Heart left ventricle (tissue), 16 donors: ENCODE data around the gene HPSE2. TPM values are rescaled to one million over a fixed set of nuclear protein-coding genes. Genes with fewer than 3 reads are reported as not detected.

ENCODE experiments used
- ATAC-seq, 4 donors: fragments of 200-7000 bp; cut with Tn5 transposase; one replicate each; pipeline ENCODE4 v1.9.1; 2020 to 2022; ENCODE audit warnings: moderate library complexity in 4 of 4, mild to moderate bottlenecking in 3 of 4, moderate number of reproducible peaks in 1 of 4
- DNase-seq, 5 donors: peaks; one replicate each; pipeline ENCODE4 v3.0.0-alpha.2; 2020
- H3K27ac ChIP-seq, 12 donors: fragments of 200-600 bp; sonication (generic) in 4 of 12; one replicate each; pipeline versions ENCODE4 v1.5.0 to v1.8.0; 2016 to 2022; ENCODE audit warnings: mild to moderate bottlenecking in 2 of 12
- H3K27me3 ChIP-seq, 9 donors: fragments of 200-600 bp; sonication (generic) in 2 of 9; one replicate each; pipeline versions ENCODE4 v1.5.1 to v1.8.0; 2016 to 2022; ENCODE audit warnings: mild to moderate bottlenecking in 3 of 9
- H3K36me3 ChIP-seq, 9 donors: fragments of 200-600 bp; sonication (generic) in 2 of 9; one replicate each; pipeline versions ENCODE4 v1.5.0 to v1.8.0; 2018 to 2022; ENCODE audit warnings: mild to moderate bottlenecking in 2 of 9
- H3K4me1 ChIP-seq, 12 donors: fragments of 200-600 bp; sonication (generic) in 4 of 12; one replicate each; pipeline versions ENCODE4 v1.5.0 to v1.8.0; 2016 to 2022; ENCODE audit warnings: mild to moderate bottlenecking in 3 of 12
- H3K4me3 ChIP-seq, 12 donors: fragments of 200-600 bp; sonication (generic) in 4 of 12; one replicate each; pipeline versions ENCODE4 v1.5.0 to v1.8.0; 2017 to 2022; ENCODE audit warnings: mild to moderate bottlenecking in 9 of 12, moderate library complexity in 4 of 12
- H3K9me3 ChIP-seq, 12 donors: fragments of 200-600 bp; sonication (generic) in 4 of 12; one replicate each; pipeline versions ENCODE4 v1.5.0 to v1.8.0; 2016 to 2022; ENCODE audit warnings: mild to moderate bottlenecking in 1 of 12
- POLR2A ChIP-seq, 2 donors: fragments of 450-650 bp; IDR thresholded peaks; one replicate each; pipeline ENCODE4 v1.6.1; 2017; ENCODE audit warnings: antibody characterized with exemption in 2 of 2, mild to moderate bottlenecking in 2 of 2, moderate library complexity in 2 of 2
- WGBS, 4 donors: extraction: QIAGEN DNeasy Blood & Tissue Kit in 2 of 4; methylation state at CpG; one replicate each; pipeline versions ENCODE4 v1.1.5 to v1.1.7; 2013 to 2018; 5-methylcytosine and 5-hydroxymethylcytosine counted together
- intact Hi-C, 10 donors: fragments of 100-400 bp; cut with DNase I; formaldehyde crosslinking; loops; one replicate each; pipeline versions ENCODE4 v1.11.1 to v1.14.2; 2022
- polyA plus RNA-seq, 2 donors: library from polyadenylated mRNA; stranded (reverse); fragments of 200-250 nt; gene quantifications; one replicate each; pipeline ENCODE4 v1.2.3, GENCODE V29; 2013
- total RNA-seq, 9 donors: library from RNA; depleted of rRNA in 2 of 9; stranded (reverse); fragments of >200 nt in 2 of 9; fragmentation: NEBNext Ultra II Directional in 3 of 9; extraction: Animal tissue kit (Norgen Biotek cat#: 25700) in 3 of 9; gene quantifications; one replicate each; pipeline versions ENCODE4 v1.1.0 to v1.2.4, GENCODE V29; 2016 to 2023
- TF ChIP-seq, protein P1 (sequence below), 12 donors: fragments of 200-600 bp; sonication (generic) in 4 of 12; IDR thresholded peaks; one replicate each; pipeline versions ENCODE4 v1.5.0 to v1.8.0; 2018 to 2022; ENCODE audit warnings: antibody characterized with exemption in 12 of 12, mild to moderate bottlenecking in 5 of 12
- donor health status: ischemic (EF 13 %, LVEDD 7.1; RV severe dilation, severe dysfunction).
- donor health status: healthy with polysubstance abuse.
- donor health status: DM: no; HTN: yes; CAD: no.
- donor health status: DM: no; HTN: no; CAD: no.
- donor health status: ischemic (EF 25% LVEDD 6.9; RV normal size, moderate dysfunction).
- donor health status: ischemic (EF 25% LVEDD 5.7; RV mildly dilated, moderate dysfunction).
- donor health status: healthy.
- donor health status: DM: yes; HTN: yes; CAD: no.
- donor health status: ischemic (EF 35%, LVEDD 5.7; RV mildly dilated, moderate dysfunction).
- donor health status: nonischemic (EF 11% LVEDD 7.7; RV severe dilation, severe dysfunction).
- donor health status: DM: yes; HTN: yes; CAD: no.
- donor health status: PGD.
- donor health status: ischemic (EF 29% LVEDD 5.4; RV normal size, mild dysfunction).
- donor health status: nonischemic (EF 23%, LVEDD 6.1; RV moderate dilation, normal function).

The HPSE2 gene
- total and polyA plus RNA-seq, 11 donors = 0.06 to 0.18 (median 0.12) TPM; not detected in 3

DNA sequence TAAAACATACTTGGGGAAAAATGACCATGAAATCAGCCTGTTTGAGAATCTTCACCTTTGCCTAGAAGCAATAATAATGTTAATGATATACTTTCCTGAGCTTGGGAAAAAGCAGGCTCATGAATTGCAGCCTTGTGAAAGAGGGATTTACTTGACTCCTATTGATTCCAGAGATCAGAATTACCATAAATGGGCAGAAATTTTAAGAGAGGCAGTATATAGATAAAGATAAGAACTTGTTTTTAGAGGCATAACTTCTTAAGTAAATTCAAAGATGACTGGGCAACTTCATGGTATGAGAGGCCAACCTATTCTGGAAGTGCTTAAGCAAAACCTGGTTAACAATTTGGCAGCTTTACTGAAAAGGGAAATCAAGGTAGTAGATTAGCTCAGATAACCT, 225.4 kb downstream of the HPSE2 start:
- H3K27me3 ChIP-seq = no peaks in the 10 kb centered on the region
- TF ChIP-seq, protein P1, sequence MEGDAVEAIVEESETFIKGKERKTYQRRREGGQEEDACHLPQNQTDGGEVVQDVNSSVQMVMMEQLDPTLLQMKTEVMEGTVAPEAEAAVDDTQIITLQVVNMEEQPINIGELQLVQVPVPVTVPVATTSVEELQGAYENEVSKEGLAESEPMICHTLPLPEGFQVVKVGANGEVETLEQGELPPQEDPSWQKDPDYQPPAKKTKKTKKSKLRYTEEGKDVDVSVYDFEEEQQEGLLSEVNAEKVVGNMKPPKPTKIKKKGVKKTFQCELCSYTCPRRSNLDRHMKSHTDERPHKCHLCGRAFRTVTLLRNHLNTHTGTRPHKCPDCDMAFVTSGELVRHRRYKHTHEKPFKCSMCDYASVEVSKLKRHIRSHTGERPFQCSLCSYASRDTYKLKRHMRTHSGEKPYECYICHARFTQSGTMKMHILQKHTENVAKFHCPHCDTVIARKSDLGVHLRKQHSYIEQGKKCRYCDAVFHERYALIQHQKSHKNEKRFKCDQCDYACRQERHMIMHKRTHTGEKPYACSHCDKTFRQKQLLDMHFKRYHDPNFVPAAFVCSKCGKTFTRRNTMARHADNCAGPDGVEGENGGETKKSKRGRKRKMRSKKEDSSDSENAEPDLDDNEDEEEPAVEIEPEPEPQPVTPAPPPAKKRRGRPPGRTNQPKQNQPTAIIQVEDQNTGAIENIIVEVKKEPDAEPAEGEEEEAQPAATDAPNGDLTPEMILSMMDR (IDR thresholded peaks at IDR 0.05) = no peak
- no peak for TF ChIP-seq POLR2A (IDR thresholded peaks at IDR 0.05)
- ATAC-seq = no peak
- intact Hi-C loops = no loop called here
- no peak for DNase-seq
- H3K27ac ChIP-seq = no peak overlapping the region
- H3K36me3 ChIP-seq = no peaks in the 10 kb centered on the region
- H3K4me1 ChIP-seq = no peaks in the 10 kb centered on the region
- no peak overlapping the region for H3K4me3 ChIP-seq
- H3K9me3 ChIP-seq = peaks cover 0 to 9% (median 5%) of the 10 kb centered on the region in 12 donors

DNA sequence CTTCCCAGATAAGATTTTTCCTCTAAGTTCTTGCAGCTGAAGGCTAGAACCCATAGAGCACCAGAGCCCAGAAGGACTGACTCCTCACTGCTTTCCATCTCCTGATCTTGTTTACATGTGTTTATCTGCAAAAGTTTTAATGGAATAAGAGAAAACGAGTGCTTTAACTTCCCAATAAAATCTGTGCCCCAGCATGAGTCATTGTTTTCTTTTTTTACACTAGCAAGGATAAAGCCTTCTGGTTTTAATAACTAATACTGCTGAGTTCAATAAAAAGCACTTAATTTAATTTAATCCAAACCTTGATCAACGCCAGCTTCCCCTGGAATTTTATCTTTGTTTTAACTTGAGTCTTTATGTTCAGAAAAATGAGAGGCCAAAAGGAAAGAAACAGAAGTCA, 227.6 kb downstream of the HPSE2 start:
- Histone ChIP-seq H3K4me3 (no peak overlapping the region), H3K27me3 (no peaks in the 10 kb centered on the region), H3K27ac (no peak overlapping the region), H3K36me3 (no peaks in the 10 kb centered on the region), H3K4me1 (no peaks in the 10 kb centered on the region), H3K9me3 (peaks cover 0 to 29% (median 16%) of the 10 kb centered on the region in 12 donors)
- intact Hi-C loops = no loop called here
- 39 to 56% (median 51%) methylated on average over 2 of the region's 2 CpGs for WGBS, 4 donors
- DNase-seq (no peak), ATAC-seq (no peak)
- TF ChIP-seq POLR2A (IDR thresholded peaks at IDR 0.05) = no peak
- TF ChIP-seq, protein P1 (IDR thresholded peaks at IDR 0.05) = no peak

- no peaks in the 10 kb centered on the region for H3K27me3 ChIP-seq
- DNase-seq = no peak
- TF ChIP-seq POLR2A (IDR thresholded peaks at IDR 0.05) = no peak
- TF ChIP-seq, protein P1 (IDR thresholded peaks at IDR 0.05) = no peak
- no peak overlapping the region for H3K27ac ChIP-seq
- no peak for ATAC-seq
- no peak overlapping the region for H3K4me3 ChIP-seq
- peaks cover 0 to 32% (median 16%) of the 10 kb centered on the region in 12 donors for H3K9me3 ChIP-seq
- intact Hi-C loops = no loop called here
- H3K36me3 ChIP-seq = no peaks in the 10 kb centered on the region
- H3K4me1 ChIP-seq = no peaks in the 10 kb centered on the region
These were observed 228.2 kb downstream of the HPSE2 start for GRCh38 chr10:99007457-99007856.

DNA sequence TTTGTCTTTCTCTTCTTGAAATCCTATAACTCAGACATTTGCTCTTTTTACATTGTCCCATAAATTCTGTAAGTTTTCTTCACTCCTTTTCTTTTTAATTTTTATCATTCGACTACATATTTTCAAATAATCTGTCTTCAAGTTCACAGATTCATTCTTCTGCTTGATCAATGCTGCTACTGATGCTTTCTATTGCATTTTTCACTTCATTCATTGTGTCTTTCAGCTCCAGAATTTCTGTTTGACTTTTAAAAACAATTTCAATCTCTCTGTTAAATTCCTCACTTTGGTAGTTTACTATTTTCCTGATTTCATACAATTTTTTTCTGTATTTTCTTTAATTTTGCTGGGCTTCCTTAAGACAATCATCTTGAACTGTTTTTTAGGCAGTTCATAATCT, 230.4 kb downstream of the HPSE2 start:
- WGBS, 4 donors = 77 to 88% (median 84%) methylated on average over 1 of the region's 1 CpG
- intact Hi-C loops = no loop called here
- DNase-seq (no peak), ATAC-seq (no peak)
- H3K27ac ChIP-seq = no peak overlapping the region
- H3K4me3 ChIP-seq = no peak overlapping the region
- no peak for TF ChIP-seq POLR2A (IDR thresholded peaks at IDR 0.05)
- TF ChIP-seq, protein P1 (IDR thresholded peaks at IDR 0.05) = no peak
- H3K36me3 ChIP-seq = no peaks in the 10 kb centered on the region
- no peaks in the 10 kb centered on the region for H3K27me3 ChIP-seq
- H3K9me3 ChIP-seq = peaks cover 0 to 33% (median 16%) of the 10 kb centered on the region in 12 donors
- no peaks in the 10 kb centered on the region for H3K4me1 ChIP-seq
